HG03025 (cell line): ENCODE results near the gene HYAL3.

Experiments used
- ATAC-seq: cut with Tn5 transposase; IDR thresholded peaks from one replicate; pipeline ENCODE4 v1.9.1; 2021; ENCODE audit warnings: mild to moderate bottlenecking, moderate library complexity; ENCODE audit not compliant: unreplicated experiment, low FRiP score

HYAL3 gene

GRCh38 chr3:50298836-50299637 lies at the start of gene HYAL3, which contains the start of gene NAA80:
Gene HYAL3 (minus strand): TSS chr3:50299405. CDS start chr3:50295602, 3,803 bp downstream.
Gene NAA80 (minus strand): TSS chr3:50299405. CDS start chr3:50297463, 1,942 bp downstream.
- peak; percentile 76 for ATAC-seq

GRCh38 chr3:50347187-50347813 lies 48.1 kb upstream of the HYAL3 start:
- ATAC-seq: no peak

GRCh38 chr3:50345586-50346234 lies 46.5 kb upstream of the HYAL3 start, which contains the start of gene ZMYND10:
Gene ZMYND10 (minus strand): TSS chr3:50345732. CDS start chr3:50345579, 153 bp downstream.
- ATAC-seq: no peak

GRCh38 chr3:50345008-50345407 lies 45.8 kb upstream of the HYAL3 start:
- ATAC-seq: no peak

GRCh38 chr3:50342813-50343633 lies 43.8 kb upstream of the HYAL3 start:
- ATAC-seq: no peak

GRCh38 chr3:50341996-50342650 lies 42.9 kb upstream of the HYAL3 start:
- no peak for ATAC-seq

GRCh38 chr3:50341537-50341936 lies 42.3 kb upstream of the HYAL3 start:
- ATAC-seq: no peak

- no peak for ATAC-seq
Measured at GRCh38 chr3:50340448-50341329, 41.5 kb upstream of the HYAL3 start, which contains the start of gene RASSF1. Gene RASSF1 (minus strand): TSS chr3:50340836. CDS start chr3:50340805, 31 bp downstream.

- ATAC-seq: no peak
Measured at GRCh38 chr3:50340147-50340447, 40.9 kb upstream of the HYAL3 start.

- no peak for ATAC-seq
Measured at GRCh38 chr3:50339485-50340146, 40.4 kb upstream of the HYAL3 start.

- no peak for ATAC-seq
Measured at GRCh38 chr3:50338965-50339364, 39.8 kb upstream of the HYAL3 start.

GRCh38 chr3:50337175-50337861 lies 38.1 kb upstream of the HYAL3 start:
- ATAC-seq: peak; percentile 61

GRCh38 chr3:50336452-50337174 lies 37.4 kb upstream of the HYAL3 start:
- peak; percentile 33 for ATAC-seq

- no peak for ATAC-seq
Measured at GRCh38 chr3:50334339-50335075, 35.3 kb upstream of the HYAL3 start.

- no peak for ATAC-seq
Measured at GRCh38 chr3:50333744-50334328, 34.6 kb upstream of the HYAL3 start.

- ATAC-seq: no peak
Measured at GRCh38 chr3:50331364-50331907, 32.2 kb upstream of the HYAL3 start.
